Pancreas (tissue), 10 donors: ENCODE data around the gene IREB2. TPM values are rescaled to one million over a fixed set of nuclear protein-coding genes. Genes with fewer than 3 reads are reported as not detected.
"Not testable (repeated sequence)": the region's sequence is repeated elsewhere in the genome, so short reads cannot be mapped to it uniquely, and the experiment has no call there.

ENCODE experiments used
- ATAC-seq, 4 donors: fragments of 200-7000 bp; cut with Tn5 transposase; one replicate each; pipeline versions ENCODE4 v1.8.0 to v1.9.1; 2020; ENCODE audit warnings: mild to moderate bottlenecking in 4 of 4, moderate library complexity in 4 of 4
- DNase-seq, 6 donors: peaks; one replicate each; pipeline ENCODE4 v3.0.0-alpha.2; 2020
- FAIRE-seq: peaks from 2 replicates; lab custom pipeline; 2012; peaks lifted over from hg19 to GRCh38; lab: Jason Lieb, UNC
- H3K27ac ChIP-seq, 4 donors: fragments of 200-600 bp; sonication (generic); 1 replicate in 3 of 4; 2 replicates in 1 of 4; pipeline versions ENCODE4 v1.5.0 to v1.8.0; 2020
- H3K27me3 ChIP-seq, 4 donors: fragments of 200-600 bp; one replicate each; pipeline ENCODE4 v1.8.0; 2021
- H3K36me3 ChIP-seq, 3 donors: fragments of 200-600 bp; sonication (generic) in 1 of 3; one replicate each; pipeline versions ENCODE4 v1.5.0 to v1.8.0; 2020 to 2021
- H3K4me1 ChIP-seq, 3 donors: fragments of 200-600 bp; one replicate each; pipeline ENCODE4 v1.8.0; 2021
- H3K4me3 ChIP-seq, 4 donors: fragments of 200-600 bp; sonication (generic) in 2 of 4; one replicate each; pipeline versions ENCODE4 v1.5.0 to v1.8.0; 2020 to 2021
- H3K9me3 ChIP-seq, 4 donors: fragments of 200-600 bp; one replicate each; pipeline ENCODE4 v1.8.0; 2021
- WGBS, 2 donors: extraction: QIAGEN DNeasy Blood & Tissue Kit; methylation state at CpG; one replicate each; pipeline ENCODE4 v1.1.7; 2013; 5-methylcytosine and 5-hydroxymethylcytosine counted together
- intact Hi-C, 3 donors: fragments of 100-400 bp; cut with DNase I; formaldehyde crosslinking; loops; one replicate each; pipeline versions ENCODE4 v1.11.1 to v1.14.2; 2022
- polyA plus RNA-seq, 2 donors: library from polyadenylated mRNA; stranded (reverse); fragments of 200-250 nt; gene quantifications; one replicate each; pipeline ENCODE4 v1.2.3, GENCODE V29; 2013
- total RNA-seq, 6 donors: library from RNA; stranded (reverse); fragmentation: NEBNext Ultra II Directional in 4 of 6; extraction: Animal tissue kit (Norgen Biotek cat#: 25700) in 4 of 6; gene quantifications; one replicate each; pipeline versions ENCODE4 v1.2.1 to v1.2.4, GENCODE V29; 2021 to 2023
- TF ChIP-seq, protein P1 (sequence below), 4 donors: fragments of 200-600 bp; sonication (generic) in 3 of 4; IDR thresholded peaks; one replicate each; pipeline versions ENCODE4 v1.5.0 to v1.8.0; 2021; ENCODE audit warnings: antibody characterized with exemption in 4 of 4
- donor health status: healthy with polysubstance abuse.
- donor health status: DM: no; HTN: no; CAD: no; lungs with moderate emphysema.
- donor health status: DM: no; HTN: no; CAD: no.
- donor health status: control.
- donor health status: control.
- donor health status: Bipolar disorder and iron deficiency.
- donor health status: DM: yes; HTN: yes; CAD: no.
- donor health status: DM: no; HTN: no; CAD: no.
- donor health status: DM: no; HTN: no; CAD: no.
- donor health status: DM: yes; HTN: yes; CAD: no.

The IREB2 gene
- total and polyA plus RNA-seq, 8 donors, result 5.7 to 34.0 (median 19.2) TPM

DNA sequence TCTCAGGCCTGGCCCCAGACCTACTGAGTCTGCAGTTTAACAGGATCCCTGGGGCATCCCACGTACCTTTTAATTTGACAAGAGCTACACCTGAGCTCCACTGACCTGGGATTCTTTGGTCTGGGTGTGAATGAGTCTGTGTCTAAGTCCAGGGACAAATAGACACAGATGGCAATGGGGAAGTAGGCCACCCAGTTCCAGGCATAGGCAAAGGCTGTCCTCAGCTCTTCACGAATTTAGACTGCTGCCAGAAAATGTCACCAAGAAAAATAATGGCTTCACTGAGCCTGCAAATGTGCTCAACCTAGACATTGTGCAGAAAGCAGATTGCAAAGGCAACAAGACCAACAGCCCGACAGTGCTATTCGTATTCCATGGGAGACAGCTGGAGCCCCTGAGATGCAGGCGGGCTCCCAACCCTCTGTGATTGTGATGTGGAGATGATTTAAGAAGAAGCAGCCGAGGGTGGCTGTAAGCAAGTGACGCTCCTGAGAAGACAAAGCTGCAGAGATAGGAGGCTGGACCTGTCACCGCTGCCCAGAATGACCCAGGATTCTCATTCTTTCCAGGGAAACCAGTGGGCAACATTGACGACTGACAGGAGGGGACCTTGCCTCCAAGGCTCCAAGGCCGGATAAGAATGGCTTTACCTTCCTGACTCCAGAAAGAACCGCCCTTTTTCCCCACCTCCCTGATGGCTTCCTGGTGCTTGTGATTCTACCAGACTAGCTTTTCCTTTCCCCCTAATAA lies 39.8 kb upstream of the IREB2 start:
- no peak for FAIRE-seq

DNA sequence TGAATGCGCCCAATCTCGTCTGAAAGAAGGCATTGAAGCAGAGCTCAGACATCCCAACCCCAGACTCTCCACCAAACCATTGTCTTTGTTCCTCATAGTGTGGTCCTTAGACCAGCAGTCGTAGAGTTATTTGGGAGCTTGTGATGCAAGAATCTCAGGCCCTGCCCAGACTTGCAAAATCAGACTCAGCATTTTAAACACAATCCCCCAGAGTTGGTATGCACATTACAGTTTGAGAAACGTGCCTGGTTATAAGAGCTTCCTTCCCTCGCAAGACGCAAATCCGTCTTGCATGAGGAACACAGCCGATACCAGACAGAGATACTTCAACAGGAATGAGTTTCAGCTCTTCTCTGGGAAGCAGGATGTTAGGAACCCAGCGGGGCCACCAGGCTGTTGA lies 38.9 kb upstream of the IREB2 start:
- DNase-seq (no peak), FAIRE-seq (no peak), ATAC-seq (peak in 1 of 4 donors; percentile 12)
- Histone ChIP-seq H3K36me3 (no peaks in the 10 kb centered on the region), H3K27ac (no peak overlapping the region), H3K27me3 (no peaks in the 10 kb centered on the region), H3K4me3 (no peak overlapping the region), H3K9me3 (no peaks in the 10 kb centered on the region), H3K4me1 (no peaks in the 10 kb centered on the region)
- intact Hi-C loops, result no loop called here
- TF ChIP-seq, protein P1, sequence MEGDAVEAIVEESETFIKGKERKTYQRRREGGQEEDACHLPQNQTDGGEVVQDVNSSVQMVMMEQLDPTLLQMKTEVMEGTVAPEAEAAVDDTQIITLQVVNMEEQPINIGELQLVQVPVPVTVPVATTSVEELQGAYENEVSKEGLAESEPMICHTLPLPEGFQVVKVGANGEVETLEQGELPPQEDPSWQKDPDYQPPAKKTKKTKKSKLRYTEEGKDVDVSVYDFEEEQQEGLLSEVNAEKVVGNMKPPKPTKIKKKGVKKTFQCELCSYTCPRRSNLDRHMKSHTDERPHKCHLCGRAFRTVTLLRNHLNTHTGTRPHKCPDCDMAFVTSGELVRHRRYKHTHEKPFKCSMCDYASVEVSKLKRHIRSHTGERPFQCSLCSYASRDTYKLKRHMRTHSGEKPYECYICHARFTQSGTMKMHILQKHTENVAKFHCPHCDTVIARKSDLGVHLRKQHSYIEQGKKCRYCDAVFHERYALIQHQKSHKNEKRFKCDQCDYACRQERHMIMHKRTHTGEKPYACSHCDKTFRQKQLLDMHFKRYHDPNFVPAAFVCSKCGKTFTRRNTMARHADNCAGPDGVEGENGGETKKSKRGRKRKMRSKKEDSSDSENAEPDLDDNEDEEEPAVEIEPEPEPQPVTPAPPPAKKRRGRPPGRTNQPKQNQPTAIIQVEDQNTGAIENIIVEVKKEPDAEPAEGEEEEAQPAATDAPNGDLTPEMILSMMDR (IDR thresholded peaks at IDR 0.05), result no peak
- WGBS, 2 donors, result 81 to 83% methylated on average over 9 of the region's 9 CpGs

More for the DNA sequence above, 39.8 kb upstream of the IREB2 start:
- TF ChIP-seq, protein P1 (IDR thresholded peaks at IDR 0.05), result no peak
- no peak overlapping the region for H3K27ac ChIP-seq
- H3K36me3 ChIP-seq, result no peaks in the 10 kb centered on the region
- intact Hi-C loops, result no loop called here
- DNase-seq, result no peak
- no peak for ATAC-seq
- no peaks in the 10 kb centered on the region for H3K27me3 ChIP-seq
- WGBS, 2 donors, result 77 to 80% methylated on average over 11 of the region's 11 CpGs
- H3K4me1 ChIP-seq, result no peaks in the 10 kb centered on the region
- H3K9me3 ChIP-seq, result no peaks in the 10 kb centered on the region
- no peak overlapping the region for H3K4me3 ChIP-seq

- DNase-seq (no peak), FAIRE-seq (no peak), ATAC-seq (no peak)
- intact Hi-C loops, result no loop called here
- TF ChIP-seq, protein P1 (IDR thresholded peaks at IDR 0.05), result no peak
- Histone ChIP-seq H3K36me3 (no peaks in the 10 kb centered on the region), H3K27me3 (peaks cover 0 to 7% (median 0%) of the 10 kb centered on the region in 4 donors), H3K27ac (no peak overlapping the region), H3K4me3 (no peak overlapping the region), H3K4me1 (no peaks in the 10 kb centered on the region), H3K9me3 (no peaks in the 10 kb centered on the region)
- 40 to 41% methylated on average over 9 of the region's 9 CpGs for WGBS, 2 donors
These were observed 35.9 kb upstream of the IREB2 start for GRCh38 chr15:78402061-78402610.

DNA sequence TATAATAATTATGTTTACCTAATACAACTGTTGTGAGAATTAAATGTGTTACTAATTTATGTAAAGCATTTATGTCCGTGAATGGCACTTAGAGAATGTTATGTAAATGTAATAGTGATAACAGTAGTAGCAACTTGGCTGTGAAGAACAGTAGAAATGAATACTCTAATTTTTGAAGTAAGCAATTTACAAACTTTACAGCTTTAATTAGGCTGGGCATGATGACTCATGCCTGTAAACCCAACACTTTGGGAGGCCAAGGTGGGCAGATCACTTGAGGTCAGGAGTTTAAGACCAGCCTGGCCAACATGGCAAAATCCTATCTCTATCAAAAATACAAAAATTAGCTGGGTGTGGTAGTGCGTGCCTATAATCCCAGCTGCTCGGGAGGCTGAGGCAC lies 33.9 kb upstream of the IREB2 start:
- 78 to 84% methylated on average over 3 of the region's 3 CpGs for WGBS, 2 donors
- Histone ChIP-seq H3K4me1 (no peaks in the 10 kb centered on the region), H3K27ac (no peak overlapping the region), H3K36me3 (no peaks in the 10 kb centered on the region), H3K9me3 (no peaks in the 10 kb centered on the region), H3K27me3 (peaks cover 0 to 7% (median 0%) of the 10 kb centered on the region in 4 donors), H3K4me3 (no peak overlapping the region)
- intact Hi-C loops, result no loop called here
- TF ChIP-seq, protein P1 (IDR thresholded peaks at IDR 0.05), result no peak
- ATAC-seq, result no peak
- DNase-seq, result no peak
- FAIRE-seq, result no peak

DNA sequence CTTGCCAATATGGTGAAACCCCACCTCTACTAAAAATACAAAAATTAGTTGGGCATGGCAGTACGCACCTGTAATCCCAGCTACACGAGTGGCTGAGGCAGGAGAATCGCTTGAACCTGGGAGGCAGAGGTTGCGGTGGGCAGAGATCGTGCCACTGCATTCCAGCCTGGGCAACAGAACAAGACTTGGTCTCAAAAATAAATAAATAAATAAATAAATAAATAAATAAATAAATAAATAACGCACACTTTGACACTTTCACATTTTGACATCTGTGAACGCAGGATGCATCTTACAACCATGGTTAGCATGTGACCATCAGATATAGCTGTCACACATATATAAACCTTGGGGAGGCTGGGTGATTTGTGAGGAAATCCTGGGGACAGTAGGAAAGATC lies 33.2 kb upstream of the IREB2 start:
- H3K36me3 ChIP-seq, FAIRE-seq, H3K9me3 ChIP-seq, H3K27ac ChIP-seq, DNase-seq, H3K27me3 ChIP-seq, H3K4me1 ChIP-seq, intact Hi-C loops, ATAC-seq, H3K4me3 ChIP-seq: not testable (repeated sequence)
- WGBS, 2 donors, result 90% methylated on average over 7 of the region's 7 CpGs
